ENCODE results near the gene PRMT1. TPM values are rescaled to one million over a fixed set of nuclear protein-coding genes. Genes with fewer than 3 reads are reported as not detected.

The PRMT1 gene
- total RNA-seq, 1 experiment from 2014 or later: 505 TPM

GRCh38 chr19:49684983-49685553 lies 8.0 kb downstream of the PRMT1 start:
- Histone ChIP-seq H3K14ac (ENCODE audit: insufficient read depth, low read length) (no peak overlapping the region), H3K9ac (ENCODE audit: extremely low read depth, insufficient read length, low read length) (no peak overlapping the region), H4K91ac (ENCODE audit: insufficient read length, low read depth, low read length) (no peak overlapping the region), H4K20me1 (ENCODE audit: control insufficient read depth, insufficient read depth, insufficient read length) (no peaks in the 10 kb centered on the region), H3K27me3 (ENCODE audit: insufficient read depth, low read length) (no peaks in the 10 kb centered on the region), H3K56ac (ENCODE audit: insufficient read length, low read depth, low read length) (no peak overlapping the region), H3K79me2 (ENCODE audit: insufficient read depth, low read length) (no peaks in the 10 kb centered on the region; the same call in 1 of the 2 replicates), H3K4ac (ENCODE audit: low read depth, low read length) (no peak overlapping the region), H3K9me3 (ENCODE audit: control insufficient read depth, low read depth, low read length) (no peaks in the 10 kb centered on the region), H3K18ac (ENCODE audit: insufficient read length, low read depth, low read length) (no peak overlapping the region), H3T11ph (ENCODE audit: low read length) (no peak overlapping the region), H3K23ac (ENCODE audit: insufficient read length, low read depth, low read length) (no peak overlapping the region), H2BK120ac (ENCODE audit: low read depth, low read length, poor library complexity, severe bottlenecking) (no peak overlapping the region), H2BK12ac (ENCODE audit: insufficient read length, low read depth, low read length) (no peak overlapping the region), H2BK15ac (ENCODE audit: low read depth, low read length) (no peak overlapping the region), H3K23me2 (ENCODE audit: insufficient read length, low read depth, low read length, poor library complexity, severe bottlenecking) (peaks cover 3% of the 10 kb centered on the region), H3K4me1 (ENCODE audit: insufficient read depth, low read length) (peaks cover 10% of the 10 kb centered on the region; the same call in 1 of the 2 replicates), H4K5ac (ENCODE audit: insufficient read length, low read depth, low read length) (no peak overlapping the region), H2BK5ac (ENCODE audit: insufficient read length, low read length) (no peak overlapping the region), H4K8ac (replicated peaks; ENCODE audit: insufficient read length, low read depth, low read length) (no peak overlapping the region), H3K79me1 (ENCODE audit: insufficient read depth, low read depth, low read length, poor library complexity, severe bottlenecking) (peaks cover 2% of the 10 kb centered on the region), H2AK5ac (ENCODE audit: insufficient read length, low read length) (no peak overlapping the region), H3K27ac (ENCODE audit: insufficient read length, low read depth, low read length) (no peak overlapping the region), H2BK20ac (ENCODE audit: low read depth, low read length, poor library complexity, severe bottlenecking) (no peak overlapping the region), H3K4me2 (ENCODE audit: insufficient read depth, insufficient read length, low read length) (no peak overlapping the region), H2AFZ (ENCODE audit: low read length) (no peak overlapping the region)
- no peak for DNase-seq
- TF ChIP-seq, protein P1, sequence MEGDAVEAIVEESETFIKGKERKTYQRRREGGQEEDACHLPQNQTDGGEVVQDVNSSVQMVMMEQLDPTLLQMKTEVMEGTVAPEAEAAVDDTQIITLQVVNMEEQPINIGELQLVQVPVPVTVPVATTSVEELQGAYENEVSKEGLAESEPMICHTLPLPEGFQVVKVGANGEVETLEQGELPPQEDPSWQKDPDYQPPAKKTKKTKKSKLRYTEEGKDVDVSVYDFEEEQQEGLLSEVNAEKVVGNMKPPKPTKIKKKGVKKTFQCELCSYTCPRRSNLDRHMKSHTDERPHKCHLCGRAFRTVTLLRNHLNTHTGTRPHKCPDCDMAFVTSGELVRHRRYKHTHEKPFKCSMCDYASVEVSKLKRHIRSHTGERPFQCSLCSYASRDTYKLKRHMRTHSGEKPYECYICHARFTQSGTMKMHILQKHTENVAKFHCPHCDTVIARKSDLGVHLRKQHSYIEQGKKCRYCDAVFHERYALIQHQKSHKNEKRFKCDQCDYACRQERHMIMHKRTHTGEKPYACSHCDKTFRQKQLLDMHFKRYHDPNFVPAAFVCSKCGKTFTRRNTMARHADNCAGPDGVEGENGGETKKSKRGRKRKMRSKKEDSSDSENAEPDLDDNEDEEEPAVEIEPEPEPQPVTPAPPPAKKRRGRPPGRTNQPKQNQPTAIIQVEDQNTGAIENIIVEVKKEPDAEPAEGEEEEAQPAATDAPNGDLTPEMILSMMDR (conservative IDR thresholded peaks at IDR 0.05): no peak
- Mint-ChIP-seq H3K27ac (peak overlapping the region in 2 of 3 experiments; percentile 39 to 72; a peak in 2 of 7 replicates), H3K4me3 (peak overlapping the region in 1 of 2 experiments; percentile 51; a peak in 3 of 5 replicates), H3K27me3 (ENCODE audit: low read depth) (no peaks in the 10 kb centered on the region; the same call in 1 of the 2 replicates), H3K4me1 (peaks cover 30 to 55% of the 10 kb centered on the region in 2 experiments), H3K36me3 (ENCODE audit: insufficient read depth in 1 of 3, low read depth in 3 of 3) (peaks cover 43 to 72% (median 63%) of the 10 kb centered on the region in 3 experiments), H3K9me3 (no peaks in the 10 kb centered on the region; a peak in 2 of 5 replicates)
- WGBS (ENCODE audit: extremely low coverage, insufficient read length, low lambda C conversion rate): no CpG with 5 or more reads among the region's 13 CpGs

Data from H9 (cell line).